GM08714 (cell line): ENCODE data around the gene LUZP1.

Experiments
- H3K4me3 ChIP-seq: fragments of 200-500 bp; sonication (Bioruptor generic); 2 replicates; pipeline ENCODE4 v1.5.1; 2014; ENCODE audit warnings: mild to moderate bottlenecking, low read length, inconsistent platforms
- ZNF274 ChIP-seq: IDR thresholded peaks from 2 replicates; pipeline ENCODE4 v1.6.1; 2012; ENCODE audit warnings: mild to moderate bottlenecking, low read depth, low read length

The LUZP1 gene

DNA sequence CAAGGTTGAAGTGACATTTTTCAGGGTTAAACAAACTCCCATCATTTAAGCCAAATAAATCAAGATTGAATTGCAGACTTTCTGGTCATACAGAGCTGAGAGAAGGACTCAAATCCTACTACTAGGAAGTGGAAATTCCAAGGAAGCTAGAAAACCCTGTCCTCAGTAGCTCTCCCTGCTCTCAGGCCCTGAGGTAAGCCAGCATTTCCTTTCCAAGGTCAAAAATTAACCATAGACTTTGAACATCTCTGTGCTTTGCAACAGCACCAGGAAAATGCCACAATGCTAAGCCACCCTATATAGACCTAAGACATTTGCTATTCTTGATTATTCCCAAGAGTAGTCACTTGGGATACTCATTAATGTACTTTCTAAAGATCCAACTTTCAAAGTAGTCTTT, 45.1 kb downstream of the LUZP1 start:
- H3K4me3 ChIP-seq = no peak overlapping the region
- TF ChIP-seq ZNF274 = no peak

DNA sequence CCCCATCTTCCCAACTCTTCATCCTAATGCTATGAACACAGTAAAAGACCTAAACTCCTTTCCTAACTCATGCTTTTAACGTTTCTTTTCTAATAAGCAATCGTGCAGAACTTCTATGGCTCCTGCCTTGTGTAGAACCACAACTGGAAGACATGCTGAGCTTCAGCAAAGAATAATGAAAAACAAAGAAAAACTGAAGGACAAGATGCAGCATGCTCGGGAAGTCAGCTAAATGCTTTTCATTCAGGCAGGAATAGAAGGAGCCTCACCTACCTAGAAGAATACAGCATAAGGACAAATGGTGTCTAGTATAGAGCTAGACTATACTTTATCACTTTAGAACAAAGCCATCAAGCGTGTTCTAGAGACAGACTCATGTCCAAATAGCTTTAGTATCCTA, 45.9 kb downstream of the LUZP1 start:
- no peak overlapping the region for H3K4me3 ChIP-seq
- TF ChIP-seq ZNF274 = no peak

DNA sequence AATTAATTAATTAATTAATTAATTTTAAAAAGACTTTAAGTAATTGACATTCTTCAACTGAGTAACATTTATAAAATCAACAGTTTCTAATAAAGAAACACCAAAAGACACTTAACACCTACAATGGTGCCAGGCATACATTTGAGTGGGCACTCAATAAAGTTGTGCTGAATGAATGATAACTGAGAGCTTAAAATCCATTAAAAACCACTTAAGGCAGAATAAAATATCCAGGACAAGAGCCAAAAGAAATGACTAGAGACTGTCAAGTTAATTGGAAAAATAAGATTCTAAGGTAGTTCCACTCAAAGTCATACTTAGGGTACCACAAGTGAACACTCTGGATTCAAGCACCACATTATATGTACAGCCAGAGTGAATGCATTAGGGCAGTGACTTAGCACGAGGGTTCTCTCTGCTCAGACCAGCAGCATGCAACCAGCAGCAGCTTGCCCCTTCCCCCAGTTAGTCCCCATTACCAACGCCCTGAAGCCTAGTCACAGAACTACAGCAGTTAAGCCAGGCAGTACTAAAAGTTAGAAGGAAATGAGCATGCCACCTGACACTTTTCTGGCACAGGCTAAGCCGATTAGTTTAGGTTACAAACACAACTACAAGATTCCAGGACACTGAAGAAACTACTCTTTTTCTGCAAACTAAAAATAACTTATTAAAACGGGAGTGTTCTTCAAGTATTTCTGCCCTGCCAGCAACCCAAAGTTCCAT, 46.5 kb downstream of the LUZP1 start:
- TF ChIP-seq ZNF274 = no peak
- H3K4me3 ChIP-seq = no peak overlapping the region

DNA sequence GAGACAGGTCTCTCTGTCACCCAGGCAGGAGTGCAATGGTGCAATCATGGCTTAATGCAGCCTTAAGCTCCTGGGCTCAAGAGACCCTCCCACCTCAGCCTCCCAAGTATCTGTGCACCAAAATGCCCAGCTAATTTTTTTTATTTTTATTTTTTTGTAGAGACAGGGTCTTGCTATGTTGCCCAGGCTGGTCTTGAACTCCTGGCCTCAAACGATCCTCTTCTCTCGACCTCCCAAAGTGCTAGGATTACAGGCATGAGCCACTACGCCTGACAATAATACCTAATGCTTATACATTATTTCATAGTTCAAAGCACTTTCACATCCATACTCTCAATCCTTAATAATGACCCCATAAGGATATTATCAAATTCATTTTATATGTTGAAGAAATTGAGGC, 48.3 kb downstream of the LUZP1 start:
- no peak overlapping the region for H3K4me3 ChIP-seq
- no peak for TF ChIP-seq ZNF274

DNA sequence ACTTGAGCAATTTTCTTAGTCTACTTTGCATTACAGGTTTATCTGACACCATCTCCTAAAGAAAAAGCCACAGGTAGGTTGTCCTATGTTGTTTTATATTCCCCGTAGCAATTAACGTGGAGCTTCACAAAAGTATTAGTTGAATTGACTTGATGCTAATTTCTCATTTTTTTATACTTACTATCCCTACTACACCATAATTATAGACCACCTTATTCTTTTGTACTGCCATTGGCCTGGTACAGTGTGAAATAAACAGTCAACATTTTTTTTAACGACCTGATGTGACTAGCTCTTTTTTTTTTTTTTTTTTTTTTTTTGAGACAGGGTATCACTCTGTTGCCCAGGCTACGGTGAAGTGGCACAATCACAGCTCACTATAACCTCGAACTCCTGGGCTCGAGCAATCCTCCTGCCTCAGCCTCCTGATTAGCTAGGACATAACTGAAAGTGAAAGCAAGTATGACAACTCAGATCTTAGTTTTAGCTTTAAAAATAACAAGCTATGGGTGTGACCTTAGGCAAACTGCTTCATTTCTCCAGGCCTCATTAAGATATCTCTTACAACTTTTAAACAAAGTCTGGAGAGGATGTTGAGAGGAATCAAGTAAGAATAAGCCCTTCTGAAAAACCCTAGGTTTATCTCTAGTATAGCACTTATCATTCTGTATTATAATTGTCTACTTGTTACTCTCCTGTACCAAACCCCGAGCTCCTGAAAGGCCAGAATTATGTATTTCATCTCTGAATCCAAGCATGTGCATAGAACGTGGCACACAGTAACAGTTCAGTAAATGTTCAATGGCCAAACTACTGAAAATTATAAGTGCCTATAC, 49.5 kb downstream of the LUZP1 start:
- no peak for TF ChIP-seq ZNF274
- H3K4me3 ChIP-seq = no peak overlapping the region

DNA sequence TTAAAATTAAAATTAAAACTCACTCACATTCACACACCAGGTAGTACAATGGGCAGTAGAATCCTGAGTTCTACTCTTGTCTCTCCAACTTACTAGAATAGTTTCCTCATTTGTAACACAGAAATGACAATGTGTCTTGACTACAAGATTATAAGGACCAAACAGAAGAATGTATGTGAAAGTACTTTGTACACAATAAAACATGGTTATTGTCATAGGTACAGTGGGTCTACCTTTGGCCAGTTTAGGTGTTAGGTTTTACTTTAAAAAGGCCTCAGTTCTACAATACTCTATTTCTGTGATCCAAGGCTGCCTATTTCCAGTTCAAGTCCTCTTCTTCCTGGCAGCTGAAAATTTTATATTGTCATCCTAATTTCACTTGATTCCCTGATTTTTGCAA, 50.2 kb downstream of the LUZP1 start:
- TF ChIP-seq ZNF274 = no peak
- no peak overlapping the region for H3K4me3 ChIP-seq

DNA sequence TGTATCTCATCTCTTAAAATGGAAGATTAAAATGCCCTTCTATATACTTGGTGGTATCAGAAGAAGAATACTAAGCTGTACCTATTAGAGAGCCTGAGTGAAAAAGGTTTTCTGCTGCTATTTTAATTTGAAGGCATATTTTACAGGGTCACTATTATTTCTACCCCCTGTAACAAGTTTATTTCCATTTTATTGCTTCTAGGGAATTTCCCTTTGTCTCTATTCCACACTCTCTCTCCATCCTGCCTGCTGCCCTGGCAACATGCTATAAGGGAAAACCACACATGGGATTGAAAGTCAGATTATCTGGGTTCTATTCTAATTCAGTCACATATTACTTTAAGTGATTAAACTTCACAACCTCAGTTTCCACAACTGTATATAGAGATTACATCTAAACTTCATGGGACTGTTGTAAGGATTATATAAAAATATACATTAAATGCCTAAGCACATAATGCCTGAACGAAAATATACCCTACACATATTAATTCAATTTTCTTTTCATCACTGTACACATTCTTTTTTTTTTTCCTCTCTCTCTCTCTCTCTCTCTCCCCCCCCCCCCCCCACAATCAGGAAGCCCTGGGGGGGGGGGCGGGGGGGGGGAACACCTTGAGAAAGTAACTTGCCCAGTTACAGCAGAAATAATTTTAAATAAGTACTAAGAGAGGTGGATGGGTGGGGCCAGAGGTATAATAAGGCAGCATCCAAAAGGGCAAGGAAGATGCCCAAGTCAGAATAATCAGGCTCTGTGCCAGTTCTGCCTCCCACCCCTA, 51.5 kb downstream of the LUZP1 start:
- no peak overlapping the region for H3K4me3 ChIP-seq
- TF ChIP-seq ZNF274 = no peak

DNA sequence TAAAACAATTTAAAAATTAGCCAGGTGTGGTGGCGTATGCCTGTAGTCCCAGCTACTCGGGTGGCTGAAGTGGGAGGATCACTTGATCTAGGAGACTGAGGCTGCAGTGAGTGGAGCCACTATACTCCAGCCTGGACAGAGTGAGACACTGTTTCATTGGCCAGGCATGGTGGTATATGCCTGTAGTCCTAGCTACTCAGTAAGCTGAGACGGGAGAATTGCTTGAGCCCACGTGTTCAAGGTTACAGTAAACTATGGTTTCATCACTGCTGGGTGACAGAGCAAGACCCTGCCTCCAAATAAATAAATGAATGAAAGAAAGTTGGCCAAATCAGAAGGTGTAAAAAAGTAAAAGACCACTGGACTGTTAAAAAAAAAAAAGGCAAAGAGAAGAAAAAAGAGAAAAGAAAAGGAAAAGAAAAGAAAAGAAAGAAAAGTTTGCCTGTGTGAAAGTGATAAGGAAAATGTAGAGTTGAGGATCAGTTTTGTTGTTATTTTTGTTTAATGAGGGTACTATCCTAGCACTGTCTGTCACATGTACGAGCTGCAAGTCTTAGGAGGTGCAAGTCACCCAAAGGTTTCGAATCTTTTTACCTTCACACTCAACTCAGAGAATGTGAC, 52.3 kb downstream of the LUZP1 start:
- H3K4me3 ChIP-seq = no peak overlapping the region
- TF ChIP-seq ZNF274 = no peak

DNA sequence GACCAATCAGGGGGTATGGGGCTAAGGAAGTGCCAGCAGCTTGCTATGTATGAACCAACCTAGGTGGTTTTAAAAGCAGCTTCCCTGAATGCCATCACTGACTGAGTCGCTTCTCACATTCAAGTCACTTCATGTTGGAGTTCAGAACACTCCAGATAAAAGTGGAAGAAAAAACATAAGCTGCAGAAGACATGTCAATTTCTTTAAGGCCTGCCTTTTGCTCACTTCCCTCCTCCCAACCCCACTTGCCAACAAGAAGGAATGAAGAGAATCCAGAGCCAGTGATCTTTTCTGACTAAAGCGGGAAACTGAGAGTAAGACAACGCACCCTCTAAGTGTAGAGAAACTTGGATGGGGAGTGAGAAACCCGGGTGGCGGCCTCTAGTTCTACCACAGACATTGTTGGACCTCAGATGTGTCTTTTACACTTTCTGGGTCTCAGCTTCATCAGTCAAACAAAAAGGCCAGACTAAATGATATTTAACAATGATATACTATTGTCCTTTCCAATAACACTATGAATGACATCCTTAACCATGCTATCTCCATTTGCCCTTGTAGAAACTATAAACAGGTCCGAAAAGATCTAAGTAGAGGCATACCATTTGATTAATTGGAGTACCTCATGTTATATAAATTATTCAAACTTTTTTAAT, 54.1 kb downstream of the LUZP1 start:
- H3K4me3 ChIP-seq = peak overlapping the region; percentile 9; the same call in 1 of the 2 replicates
- TF ChIP-seq ZNF274 = no peak

DNA sequence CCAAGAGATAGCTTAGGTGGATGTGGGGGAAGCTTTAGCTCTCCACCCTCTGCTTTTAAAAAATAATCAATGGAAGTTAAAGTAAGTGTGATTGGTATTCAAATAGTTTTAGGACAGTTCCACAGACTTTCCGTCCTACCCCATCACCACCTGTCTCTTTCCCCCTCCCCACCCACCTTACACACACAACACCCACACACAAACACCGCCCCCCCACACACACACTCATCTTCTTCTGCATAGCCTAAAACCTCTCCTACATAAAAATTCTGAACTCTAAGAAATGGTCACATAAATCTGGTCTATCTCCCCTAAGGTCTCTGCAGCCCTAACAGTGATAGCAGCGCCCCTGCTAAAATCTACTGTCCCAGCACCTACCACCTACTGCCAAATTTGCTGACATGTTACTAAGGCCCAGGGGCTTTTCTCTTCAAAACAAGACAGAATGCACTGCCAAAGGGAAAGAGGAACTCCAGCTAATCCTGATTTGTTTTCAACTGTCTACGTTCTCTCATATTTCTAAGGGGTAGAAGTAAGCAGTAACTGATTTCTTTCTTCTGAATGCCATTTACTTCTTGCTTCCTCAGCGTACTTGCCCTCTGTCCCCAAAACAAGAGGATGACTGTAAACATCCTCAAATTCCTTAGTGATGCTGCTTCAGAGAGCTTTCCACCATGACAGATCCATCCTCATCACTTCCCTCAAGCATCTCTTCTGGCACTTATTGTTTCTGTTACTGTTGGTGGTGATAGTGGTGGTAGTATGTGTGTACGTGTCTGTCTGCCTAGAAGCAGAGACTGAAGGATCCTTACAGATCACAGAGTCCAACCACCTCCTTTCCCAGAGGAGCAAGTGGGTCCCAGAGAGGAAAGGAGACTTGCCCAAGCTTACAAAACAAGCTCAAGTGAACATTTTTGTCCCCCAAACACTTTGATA, 56.8 kb downstream of the LUZP1 start:
- no peak overlapping the region for H3K4me3 ChIP-seq
- TF ChIP-seq ZNF274 = no peak

DNA sequence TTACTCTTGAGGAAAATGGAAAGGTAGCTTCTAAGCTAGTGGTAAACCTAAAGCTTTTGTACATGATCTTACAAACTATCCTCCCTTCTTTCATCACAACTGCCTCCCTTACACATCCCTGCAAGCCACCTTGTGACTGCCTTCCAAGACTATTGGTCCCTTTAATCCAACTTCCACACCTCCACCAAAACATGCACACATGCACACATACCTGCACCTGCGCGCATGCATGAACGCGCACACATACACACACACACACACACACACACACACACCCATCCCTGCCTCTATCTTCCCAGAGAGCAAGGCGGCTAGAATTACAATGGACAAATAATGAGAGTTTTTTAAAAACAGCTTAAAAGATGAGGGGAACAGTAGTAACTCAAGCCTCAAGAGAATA, 58.3 kb downstream of the LUZP1 start:
- H3K4me3 ChIP-seq = no peak overlapping the region
- no peak for TF ChIP-seq ZNF274

DNA sequence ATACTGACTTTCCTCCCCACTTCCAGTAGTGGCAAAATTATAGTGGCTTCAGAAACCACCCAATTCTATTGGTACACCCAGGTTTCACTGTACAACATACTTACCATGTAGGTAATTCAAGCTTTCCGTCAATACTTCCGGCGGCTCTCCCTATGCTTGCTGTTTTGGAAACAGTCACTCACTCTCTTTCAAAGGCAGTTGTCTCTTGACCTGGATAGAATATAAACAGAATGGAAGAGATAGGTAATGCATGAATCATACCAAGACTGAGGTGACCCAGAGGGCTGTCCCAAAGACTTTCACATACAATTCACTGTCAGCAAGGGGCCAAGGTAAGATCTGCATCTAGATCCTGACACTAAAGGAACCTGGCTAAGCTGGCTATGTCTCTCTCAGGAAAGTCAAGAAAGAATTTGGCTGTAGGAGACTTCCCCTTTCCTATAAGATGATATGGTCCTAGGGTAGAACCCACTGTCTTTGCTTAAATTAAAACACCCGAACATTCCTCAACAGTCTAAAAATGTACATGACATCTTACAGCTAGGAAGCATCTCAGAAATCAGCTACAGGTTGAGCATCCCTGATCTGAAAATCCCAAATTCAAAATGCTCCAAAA, 59.6 kb downstream of the LUZP1 start:
- no peak for TF ChIP-seq ZNF274
- H3K4me3 ChIP-seq = no peak overlapping the region
